HAP-1 (cell line): ENCODE results near the gene DDX3X.

Experiments used
- DNase-seq, 2 experiments: peaks; one replicate each; pipeline ENCODE4 v3.0.0-alpha.2; 2016 to 2020; ENCODE audit warnings: low spot score in 2 of 2
- H3K27me3 ChIP-seq: fragments of 250-450 bp; sonication (Bioruptor Pico); 2 replicates; pipeline ENCODE4 v1.5.1; 2020; ENCODE audit warnings: low read depth, mild to moderate bottlenecking, moderate library complexity
- H3K36me3 ChIP-seq: fragments of 250-450 bp; sonication (Bioruptor Pico); replicated peaks from 2 replicates; pipeline ENCODE4 v1.5.1; 2020; ENCODE audit warnings: mild to moderate bottlenecking
- H3K4me1 ChIP-seq: fragments of 250-450 bp; sonication (Bioruptor Pico); 2 replicates; pipeline ENCODE4 v1.5.1; 2020; ENCODE audit warnings: mild to moderate bottlenecking
- H3K4me3 ChIP-seq: fragments of 250-450 bp; sonication (Bioruptor Pico); 2 replicates; pipeline ENCODE4 v1.5.1; 2020; ENCODE audit warnings: mild to moderate bottlenecking, moderate library complexity
- H3K9me3 ChIP-seq: fragments of 250-450 bp; sonication (Bioruptor Pico); 2 replicates; pipeline ENCODE4 v1.5.1; 2020; ENCODE audit warnings: mild to moderate bottlenecking, moderate library complexity
- in situ Hi-C: fragments of 300-500 bp; cut with MboI; formaldehyde crosslinking; loops from 3 replicates; pipeline ENCODE4 v1.14.3; 2020; ENCODE audit warnings: low sequenced_read_pairs, inconsistent platforms, mixed read lengths

Gene DDX3X

DNA sequence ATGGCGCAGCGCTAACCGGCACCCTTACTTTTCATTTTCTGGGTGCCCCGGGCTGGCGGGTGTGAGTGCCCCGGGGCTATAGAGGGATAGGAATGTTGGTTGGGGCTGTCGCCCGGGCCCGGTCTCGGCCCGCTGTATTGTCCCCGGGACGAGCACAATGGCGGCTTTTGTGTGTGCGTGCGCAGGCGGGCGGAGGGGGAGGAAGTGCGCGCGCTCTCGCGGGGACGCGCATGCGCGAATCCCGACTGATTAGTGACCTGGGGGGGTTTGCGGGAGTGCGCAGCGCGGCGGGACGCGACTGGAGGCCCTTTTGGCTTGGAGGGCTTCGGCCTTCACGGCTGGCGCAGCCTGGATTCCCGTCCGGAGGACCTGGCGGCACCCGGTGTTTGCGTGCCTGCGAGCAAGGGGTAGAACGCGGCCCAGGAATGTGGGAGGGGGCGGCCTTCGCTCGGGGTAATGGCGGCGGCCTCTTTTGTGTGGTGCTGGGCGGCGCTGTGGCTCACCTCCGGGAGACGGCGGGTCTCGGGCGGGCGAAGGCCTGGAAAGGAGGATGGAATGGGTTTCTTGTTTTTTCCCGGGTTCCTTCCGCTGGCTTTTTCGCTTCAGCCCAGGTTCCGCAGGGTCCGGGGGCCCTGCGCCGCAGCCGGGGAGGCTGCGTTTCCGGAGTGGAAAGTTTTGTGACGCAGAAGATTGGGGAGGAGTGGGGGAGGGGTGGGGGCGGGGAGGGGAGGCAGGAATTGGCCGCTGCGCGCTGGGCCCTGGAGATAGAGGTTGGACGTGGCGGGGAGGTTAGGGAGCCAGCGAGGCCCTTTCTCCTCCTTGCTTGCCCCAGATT, 618 bp downstream of the DDX3X start:
- H3K4me3 ChIP-seq = peak overlapping the region; percentile 100
- H3K4me1 ChIP-seq = peaks cover 46% of the 10 kb centered on the region
- H3K27me3 ChIP-seq = no peaks in the 10 kb centered on the region; the same call in 1 of the 2 replicates
- in situ Hi-C loops = loop anchor here (5.0 kb wide), 1 partner anchor 57 kb away; no protein-coding TSS in a partner anchor
- H3K36me3 ChIP-seq = peaks cover 45% of the 10 kb centered on the region
- H3K9me3 ChIP-seq = no peaks in the 10 kb centered on the region
- peak; percentile 67 to 89 for DNase-seq

DNA sequence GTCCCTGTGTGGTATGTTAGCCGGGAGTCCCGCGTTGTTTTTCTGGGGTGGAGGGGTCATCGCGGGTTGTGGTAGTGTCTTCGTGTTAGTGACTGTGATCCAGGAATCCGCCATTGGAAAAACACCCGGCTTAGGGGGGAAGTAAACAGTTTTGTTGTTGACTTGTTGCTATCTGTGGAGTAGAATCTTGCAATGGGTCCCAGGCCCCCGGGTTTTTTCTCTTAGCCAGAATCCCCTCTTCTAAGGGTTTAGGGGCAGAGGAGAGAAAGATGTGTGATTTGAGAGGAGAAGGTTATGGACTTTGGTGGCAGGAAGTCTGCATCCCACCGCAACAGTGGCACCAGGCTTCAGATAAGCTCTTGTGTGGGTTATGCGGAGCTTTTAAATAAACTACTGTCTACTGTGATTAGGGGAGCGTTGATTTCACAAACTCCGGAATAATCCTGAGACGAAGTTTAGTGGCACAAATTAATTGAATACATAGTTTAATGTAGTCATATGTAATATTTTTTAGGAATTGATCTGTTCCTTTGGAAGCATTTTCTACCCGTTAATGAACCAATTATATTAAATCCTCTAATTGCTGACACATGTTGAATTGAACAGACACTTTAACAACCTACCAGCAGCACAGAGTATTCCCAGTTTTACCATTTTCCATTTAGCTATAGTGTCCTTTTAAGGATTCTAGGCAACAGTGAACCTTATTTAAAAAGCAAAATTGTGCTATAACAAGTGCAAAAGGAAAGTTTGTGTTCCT, 1.4 kb downstream of the DDX3X start:
- peak in 1 of 2 experiments; percentile 25 for DNase-seq
- H3K4me3 ChIP-seq = peak overlapping the region; percentile 100
- peaks cover 42% of the 10 kb centered on the region for H3K4me1 ChIP-seq
- H3K9me3 ChIP-seq = no peaks in the 10 kb centered on the region
- H3K36me3 ChIP-seq = peaks cover 53% of the 10 kb centered on the region
- in situ Hi-C loops = no loop called here
- no peaks in the 10 kb centered on the region for H3K27me3 ChIP-seq

DNA sequence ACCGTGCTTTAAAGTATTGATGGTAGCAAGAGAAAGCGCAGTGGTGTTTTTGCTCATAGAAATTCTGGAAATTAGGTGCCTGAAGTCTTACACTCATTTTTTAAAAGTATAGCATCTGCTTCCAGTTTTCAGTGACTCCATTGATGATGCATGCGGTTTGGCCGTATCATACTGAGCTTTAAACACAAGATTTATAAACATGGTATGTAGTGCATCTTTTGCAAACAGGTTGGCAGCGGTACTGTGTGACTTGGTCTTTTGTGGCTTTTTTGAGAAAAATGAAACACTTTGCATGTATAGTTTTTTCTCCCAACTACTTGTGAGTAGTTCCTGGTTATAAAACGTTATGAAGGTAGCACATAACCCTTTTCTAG, 2.0 kb downstream of the DDX3X start:
- no peak for DNase-seq
- Histone ChIP-seq H3K27me3 (no peaks in the 10 kb centered on the region), H3K4me3 (peak overlapping the region; percentile 100), H3K9me3 (no peaks in the 10 kb centered on the region), H3K36me3 (peaks cover 58% of the 10 kb centered on the region), H3K4me1 (peaks cover 37% of the 10 kb centered on the region)
- in situ Hi-C loops = no loop called here

DNA sequence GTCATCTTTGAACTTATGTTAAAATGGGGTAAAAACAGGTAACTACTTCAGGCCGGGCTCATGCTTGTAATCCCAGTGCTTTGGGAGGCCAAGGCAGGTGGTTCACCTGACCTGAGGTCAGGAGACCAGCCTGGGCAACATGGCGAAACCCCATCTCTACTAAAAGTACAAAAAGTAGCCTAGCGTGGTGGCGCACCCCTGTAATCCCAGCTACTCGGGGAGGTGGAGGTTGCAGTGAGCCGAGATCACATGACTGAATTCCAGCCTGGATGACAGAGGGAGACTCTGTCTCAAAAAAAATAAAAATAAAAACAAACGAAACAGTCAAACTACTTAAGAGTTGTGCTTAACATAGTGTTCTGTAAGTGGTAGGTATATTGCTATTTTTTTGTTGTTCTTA, 2.5 kb downstream of the DDX3X start:
- Histone ChIP-seq H3K9me3 (no peaks in the 10 kb centered on the region), H3K27me3 (no peaks in the 10 kb centered on the region), H3K4me3 (peak overlapping the region; percentile 100), H3K4me1 (peaks cover 32% of the 10 kb centered on the region), H3K36me3 (peaks cover 63% of the 10 kb centered on the region)
- in situ Hi-C loops = no loop called here
- peak in 1 of 2 experiments; percentile 37 for DNase-seq

DNA sequence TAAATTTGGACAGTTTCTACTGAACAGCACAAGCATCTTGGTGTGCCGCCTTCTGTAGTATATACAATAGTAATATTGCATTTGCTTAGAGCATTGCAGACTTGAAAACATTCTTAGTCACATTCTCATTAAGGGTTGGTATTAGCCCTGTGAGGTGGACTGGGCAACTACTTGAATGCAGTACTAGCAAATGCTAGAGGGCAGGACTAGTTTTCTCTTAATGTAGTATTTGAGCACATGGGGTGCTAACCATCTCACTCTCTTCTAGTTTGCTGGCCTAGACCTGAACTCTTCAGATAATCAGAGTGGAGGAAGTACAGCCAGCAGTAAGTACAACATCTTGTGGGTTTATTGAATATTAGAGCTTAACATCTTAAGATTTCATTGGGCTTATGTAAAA, 3.2 kb downstream of the DDX3X start:
- peak overlapping the region; percentile 100 for H3K4me3 ChIP-seq
- peaks cover 25% of the 10 kb centered on the region for H3K4me1 ChIP-seq
- no peaks in the 10 kb centered on the region for H3K9me3 ChIP-seq
- peaks cover 70% of the 10 kb centered on the region for H3K36me3 ChIP-seq
- in situ Hi-C loops = no loop called here
- no peaks in the 10 kb centered on the region for H3K27me3 ChIP-seq
- DNase-seq = no peak

DNA sequence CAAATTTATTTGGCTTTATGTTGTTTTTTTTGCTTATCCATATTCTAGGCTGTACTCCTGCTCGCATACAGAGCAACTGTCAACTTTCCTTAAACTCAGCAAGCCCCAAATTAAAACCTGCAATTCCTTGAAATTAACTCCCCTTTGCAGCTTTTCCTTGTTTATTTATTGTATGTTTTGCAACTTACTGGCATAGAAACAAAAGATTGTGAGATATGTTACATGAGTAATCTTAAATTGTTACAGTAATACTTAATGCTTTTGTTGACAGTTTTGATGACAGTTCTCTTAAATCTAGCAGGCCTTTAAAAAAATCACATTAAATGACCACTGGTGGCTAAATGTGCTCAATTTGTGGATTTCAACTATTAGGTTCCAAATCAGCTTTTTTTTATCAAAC, 4.5 kb downstream of the DDX3X start:
- H3K9me3 ChIP-seq = no peaks in the 10 kb centered on the region
- no peak overlapping the region for H3K4me3 ChIP-seq
- H3K4me1 ChIP-seq = peaks cover 22% of the 10 kb centered on the region
- H3K27me3 ChIP-seq = no peaks in the 10 kb centered on the region
- no peak for DNase-seq
- peaks cover 83% of the 10 kb centered on the region for H3K36me3 ChIP-seq
- in situ Hi-C loops = no loop called here

DNA sequence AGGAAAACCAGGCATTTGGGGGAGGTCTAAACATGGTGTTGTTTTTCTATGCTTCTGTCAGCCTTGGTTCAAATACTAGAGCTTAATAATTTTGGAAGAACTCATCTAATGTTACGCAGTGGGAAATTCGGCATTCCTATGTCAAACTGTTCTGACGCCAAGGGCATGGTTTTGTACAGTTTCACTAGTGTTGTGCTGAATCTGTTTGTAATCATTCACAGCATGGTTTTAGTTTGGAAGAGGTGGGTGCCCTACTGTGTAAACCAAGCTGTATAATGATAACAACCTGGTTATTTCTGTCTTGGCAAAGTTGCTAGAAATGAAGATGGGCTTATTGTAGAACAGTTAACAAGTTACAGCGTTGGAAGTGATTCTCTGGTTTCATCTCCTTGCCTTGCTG, 5.2 kb downstream of the DDX3X start:
- Histone ChIP-seq H3K4me3 (no peak overlapping the region), H3K9me3 (no peaks in the 10 kb centered on the region), H3K36me3 (peaks cover 87% of the 10 kb centered on the region), H3K4me1 (peaks cover 22% of the 10 kb centered on the region), H3K27me3 (no peaks in the 10 kb centered on the region)
- in situ Hi-C loops = no loop called here
- DNase-seq = no peak

DNA sequence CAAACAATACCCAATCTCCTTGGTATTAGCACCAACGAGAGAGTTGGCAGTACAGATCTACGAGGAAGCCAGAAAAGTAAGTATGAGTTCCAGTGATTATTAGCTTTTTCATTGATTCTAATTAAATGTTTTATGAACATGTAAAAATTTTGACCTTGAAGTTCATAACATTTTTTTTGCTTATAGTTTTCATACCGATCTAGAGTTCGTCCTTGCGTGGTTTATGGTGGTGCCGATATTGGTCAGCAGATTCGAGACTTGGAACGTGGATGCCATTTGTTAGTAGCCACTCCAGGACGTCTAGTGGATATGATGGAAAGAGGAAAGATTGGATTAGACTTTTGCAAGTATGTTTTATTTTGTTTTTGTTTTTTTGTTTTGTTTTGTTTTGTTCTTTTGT, 10.1 kb downstream of the DDX3X start:
- peaks cover 98% of the 10 kb centered on the region for H3K36me3 ChIP-seq
- DNase-seq = no peak
- in situ Hi-C loops = no loop called here
- H3K4me3 ChIP-seq = no peak overlapping the region
- H3K9me3 ChIP-seq = no peaks in the 10 kb centered on the region
- H3K27me3 ChIP-seq = no peaks in the 10 kb centered on the region
- H3K4me1 ChIP-seq = no peaks in the 10 kb centered on the region

DNA sequence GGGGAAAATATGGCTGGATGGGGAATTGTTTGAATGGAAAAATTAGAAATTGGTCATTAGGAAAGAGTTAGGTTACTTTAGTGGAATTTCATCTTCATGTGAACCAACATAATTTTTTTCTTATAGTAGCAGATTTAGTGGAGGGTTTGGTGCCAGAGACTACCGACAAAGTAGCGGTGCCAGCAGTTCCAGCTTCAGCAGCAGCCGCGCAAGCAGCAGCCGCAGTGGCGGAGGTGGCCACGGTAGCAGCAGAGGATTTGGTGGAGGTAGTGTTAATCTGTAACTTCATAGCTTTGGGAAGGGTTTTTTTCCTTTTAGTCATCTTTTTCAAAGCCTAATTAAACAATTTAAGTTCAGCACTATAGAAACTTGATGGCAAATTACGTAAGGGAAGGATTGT, 13.2 kb downstream of the DDX3X start:
- no peaks in the 10 kb centered on the region for H3K27me3 ChIP-seq
- in situ Hi-C loops = no loop called here
- peaks cover 78% of the 10 kb centered on the region for H3K36me3 ChIP-seq
- H3K4me3 ChIP-seq = no peak overlapping the region
- H3K4me1 ChIP-seq = no peaks in the 10 kb centered on the region
- H3K9me3 ChIP-seq = no peaks in the 10 kb centered on the region
- no peak for DNase-seq

DNA sequence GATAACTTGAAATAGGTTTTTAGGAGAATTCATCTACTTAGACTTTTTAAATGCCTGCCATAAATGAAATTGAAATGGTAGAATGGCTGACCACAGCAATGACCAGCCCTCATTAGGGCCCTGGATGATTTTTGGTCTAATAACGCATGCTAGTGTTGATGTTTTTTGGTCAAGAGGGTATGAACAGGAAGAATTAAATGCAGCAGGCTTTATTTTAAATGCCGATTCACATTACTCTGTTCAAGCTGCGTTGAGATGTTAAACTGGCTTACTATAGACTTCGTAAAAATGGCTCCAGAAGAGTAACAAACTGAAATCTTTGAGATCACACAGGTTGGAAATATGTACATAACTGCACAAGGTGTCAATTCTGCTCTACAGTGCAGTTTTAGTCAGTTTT, 14.6 kb downstream of the DDX3X start:
- Histone ChIP-seq H3K27me3 (no peaks in the 10 kb centered on the region), H3K4me3 (no peak overlapping the region), H3K9me3 (no peaks in the 10 kb centered on the region), H3K36me3 (peaks cover 65% of the 10 kb centered on the region), H3K4me1 (no peaks in the 10 kb centered on the region)
- no peak for DNase-seq
- in situ Hi-C loops = no loop called here

DNA sequence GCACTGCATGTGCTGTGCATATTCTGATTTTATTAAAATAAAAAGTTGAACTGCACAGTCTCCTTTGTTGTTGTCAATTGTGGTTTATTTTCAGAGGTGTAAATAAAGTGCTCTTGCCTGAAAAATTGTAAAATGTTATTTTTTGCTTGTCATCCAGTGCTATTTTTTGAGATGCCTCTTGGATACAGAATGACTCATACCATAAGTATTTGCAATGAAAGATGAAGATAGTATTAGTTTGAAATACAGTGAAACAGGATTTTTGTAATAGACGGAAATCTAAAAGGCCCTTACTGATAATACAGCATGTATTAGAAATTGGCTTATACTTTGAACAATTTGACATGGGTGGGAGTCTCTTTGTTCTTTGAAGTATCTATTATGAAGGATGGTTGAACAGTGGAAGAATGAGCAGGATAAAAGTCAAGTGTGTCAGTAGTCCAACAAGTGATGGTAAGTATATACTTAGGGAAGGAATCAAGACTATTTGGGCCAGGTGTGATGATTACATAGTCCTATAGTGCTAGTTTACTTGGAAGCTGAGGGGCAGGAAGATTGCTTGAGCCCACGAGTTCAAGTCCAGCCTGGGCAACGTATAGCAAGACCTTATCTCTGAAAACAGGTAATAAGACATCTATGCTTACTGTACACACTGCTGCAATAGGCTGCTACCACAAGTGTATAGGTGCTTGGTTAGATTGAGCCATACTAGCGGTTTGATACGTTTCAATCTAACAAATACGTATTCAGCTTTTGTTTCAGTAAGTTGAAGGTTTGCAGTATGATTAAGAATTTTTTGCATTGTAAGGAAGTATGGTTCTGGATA, 16.4 kb downstream of the DDX3X start:
- H3K4me3 ChIP-seq = no peak overlapping the region
- in situ Hi-C loops = loop anchor here (5.0 kb wide), 1 partner anchor 92 kb away; no protein-coding TSS in a partner anchor
- DNase-seq = no peak
- H3K27me3 ChIP-seq = no peaks in the 10 kb centered on the region
- no peaks in the 10 kb centered on the region for H3K4me1 ChIP-seq
- H3K9me3 ChIP-seq = no peaks in the 10 kb centered on the region
- peaks cover 46% of the 10 kb centered on the region for H3K36me3 ChIP-seq

DNA sequence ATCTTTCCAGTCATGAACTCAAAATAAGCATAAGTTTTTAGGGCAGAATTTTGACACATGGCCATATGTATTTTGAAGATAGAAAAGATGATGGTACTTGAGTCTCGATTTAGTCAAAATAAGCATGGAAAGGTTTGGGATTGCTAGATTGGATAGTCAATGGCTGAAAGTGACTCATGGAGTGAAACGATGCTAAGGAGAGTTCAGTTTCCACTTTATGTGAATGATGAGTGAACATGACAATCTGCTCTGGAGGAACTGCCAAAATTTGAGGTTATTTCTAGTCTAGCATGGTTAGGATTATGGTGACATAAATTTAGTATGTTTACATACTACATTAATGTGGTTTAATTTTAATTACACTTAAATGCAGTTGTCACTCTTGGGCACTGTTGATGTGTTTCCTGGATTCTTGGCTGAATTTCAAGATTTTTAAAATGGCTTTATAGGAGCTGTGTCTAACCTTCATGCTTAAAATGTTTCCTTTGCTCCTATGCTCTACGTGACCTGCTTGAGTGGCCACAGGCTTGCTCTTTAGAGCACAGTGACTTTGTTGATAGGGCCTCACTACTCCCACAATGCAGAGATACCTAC, 17.1 kb downstream of the DDX3X start:
- H3K4me1 ChIP-seq = no peaks in the 10 kb centered on the region
- in situ Hi-C loops = loop anchor here (5.0 kb wide), 1 partner anchor 91 kb away; no protein-coding TSS in a partner anchor

DNA sequence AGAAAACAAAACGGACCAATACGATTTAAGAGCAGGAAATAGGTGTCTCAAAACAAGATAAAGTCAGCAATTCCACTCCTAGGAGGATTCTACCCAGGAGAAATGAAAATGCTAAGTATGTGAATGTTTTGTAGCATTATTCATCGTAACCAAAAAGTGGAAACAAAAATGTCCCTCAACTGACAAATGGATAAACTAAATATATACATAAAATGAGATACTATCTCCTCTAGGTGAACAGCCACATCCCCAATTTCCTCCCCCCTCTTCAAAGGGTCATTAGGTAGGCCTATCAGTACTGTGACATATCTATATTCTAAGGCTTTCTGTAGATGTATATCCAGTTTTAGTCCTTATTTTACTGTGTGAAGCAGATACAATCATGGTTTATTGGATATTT, 18.0 kb downstream of the DDX3X start:
- Histone ChIP-seq H3K9me3 (no peaks in the 10 kb centered on the region), H3K27me3 (no peaks in the 10 kb centered on the region), H3K4me1 (no peaks in the 10 kb centered on the region), H3K36me3 (peaks cover 31% of the 10 kb centered on the region), H3K4me3 (no peak overlapping the region)
- in situ Hi-C loops = loop anchor here (5.0 kb wide), 1 partner anchor 90 kb away; no protein-coding TSS in a partner anchor
- DNase-seq = no peak

More for the DNA sequence above, 17.1 kb downstream of the DDX3X start:
- no peak overlapping the region for H3K4me3 ChIP-seq
- no peaks in the 10 kb centered on the region for H3K9me3 ChIP-seq
- H3K36me3 ChIP-seq = peaks cover 39% of the 10 kb centered on the region
- no peaks in the 10 kb centered on the region for H3K27me3 ChIP-seq
- DNase-seq = peak in 1 of 2 experiments; percentile 13
